Jurkat, Clone E6-1 (cell line): ENCODE measurements around the gene CMAS. TPM values are rescaled to one million over a fixed set of nuclear protein-coding genes. Genes with fewer than 3 reads are reported as not detected.
"Not testable (repeated sequence)": the region's sequence is repeated elsewhere in the genome, so short reads cannot be mapped to it uniquely, and the experiment has no call there.

Experiments
- DNase-seq: peaks from one replicate; pipeline ENCODE4 v3.0.0-alpha.2; 2011; ENCODE audit warnings: low read depth, low spot score
- H3K4me3 ChIP-seq: 2 replicates; pipeline ENCODE4 v1.5.1; 2011; ENCODE audit warnings: mild to moderate bottlenecking, low read length, control low read depth, moderate library complexity
- polyA plus RNA-seq: library from polyadenylated mRNA; unstranded; fragments of >200 nt; gene quantifications from one replicate; pipeline ENCODE4 v1.2.1, GENCODE V29; 2012; ENCODE audit warnings: missing spikeins; ENCODE audit not compliant: insufficient read length, insufficient read depth

Gene CMAS
- polyA plus RNA-seq = 58.7 TPM

DNA sequence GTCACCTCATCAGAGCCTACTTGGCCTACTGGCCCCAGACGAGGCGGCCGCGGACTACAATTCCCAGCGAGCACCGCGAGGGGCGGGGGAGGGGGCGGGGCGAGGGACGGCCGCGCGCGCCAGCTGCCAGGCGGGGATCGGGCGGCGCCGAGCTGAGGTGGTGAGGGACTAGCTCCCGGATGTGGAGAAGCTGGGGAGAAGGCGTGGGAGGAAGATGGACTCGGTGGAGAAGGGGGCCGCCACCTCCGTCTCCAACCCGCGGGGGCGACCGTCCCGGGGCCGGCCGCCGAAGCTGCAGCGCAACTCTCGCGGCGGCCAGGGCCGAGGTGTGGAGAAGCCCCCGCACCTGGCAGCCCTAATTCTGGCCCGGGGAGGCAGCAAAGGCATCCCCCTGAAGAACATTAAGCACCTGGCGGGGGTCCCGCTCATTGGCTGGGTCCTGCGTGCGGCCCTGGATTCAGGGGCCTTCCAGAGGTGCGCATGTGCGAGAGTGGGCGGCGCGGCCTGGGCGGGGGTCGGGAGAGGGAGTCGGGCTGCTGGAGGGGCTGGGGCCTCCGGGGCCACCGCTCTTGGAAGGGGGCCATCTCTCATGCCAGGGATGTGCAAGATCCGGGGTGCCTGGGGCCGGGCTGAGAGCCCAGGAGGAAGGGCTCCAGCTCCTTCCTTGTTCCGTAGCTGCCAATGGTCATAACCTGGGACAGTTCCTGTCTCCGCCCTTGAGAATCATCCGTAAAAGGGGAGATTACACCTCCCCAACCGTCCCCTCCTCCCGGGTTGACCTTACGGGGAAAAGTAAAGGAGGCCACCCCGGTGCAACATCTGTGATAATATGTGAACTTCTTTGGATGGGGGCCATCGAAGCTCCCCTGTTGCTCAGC is at the start of gene CMAS:
TSS of gene CMAS (plus strand) at position 129 of the 878 bp plus-strand sequence. CDS start at position 215, 86 bp downstream.
- peak within 1 kb of the TSS; percentile 79 for H3K4me3 ChIP-seq
- DNase-seq = peak; percentile 60

DNA sequence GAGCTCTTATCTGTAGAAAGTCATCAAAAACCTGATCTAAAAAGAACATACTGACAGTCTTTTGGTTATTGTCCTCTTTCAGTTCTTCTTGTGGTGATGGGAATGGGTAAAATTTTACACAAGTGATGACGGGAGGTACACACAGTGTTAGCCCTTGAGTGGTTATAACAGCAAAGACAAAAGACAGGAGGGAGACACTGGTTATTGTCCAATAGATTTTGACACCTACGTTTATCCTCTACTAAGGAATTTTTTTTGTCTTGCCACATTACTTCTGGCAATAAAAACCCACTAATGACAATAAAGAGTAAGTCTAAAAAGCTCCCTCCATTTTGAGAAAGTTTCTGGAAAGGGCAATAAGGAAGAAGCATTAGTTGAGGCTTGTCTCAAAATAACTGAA is 47.7 kb upstream of the CMAS start:
- no peak for DNase-seq
- H3K4me3 ChIP-seq = no peak overlapping the region

DNA sequence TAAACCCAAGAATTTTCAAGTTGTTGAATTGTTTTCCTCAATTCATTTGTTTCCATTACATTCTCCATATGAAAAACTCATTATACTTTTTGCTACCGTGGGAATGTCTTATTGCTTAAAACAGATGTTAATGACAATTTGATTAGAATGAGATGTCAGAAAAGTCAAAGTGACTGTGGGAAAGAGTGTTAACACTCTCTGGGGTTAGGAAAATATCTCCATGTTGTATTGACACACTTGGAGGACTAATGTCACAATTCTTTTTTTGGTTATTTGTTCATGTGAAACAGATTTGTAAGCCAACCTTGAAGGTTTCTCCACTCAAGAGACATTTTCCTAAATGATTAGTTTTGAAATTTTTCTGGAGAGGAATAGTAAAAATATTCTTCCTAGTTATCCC is 47.2 kb upstream of the CMAS start:
- DNase-seq = no peak
- no peak overlapping the region for H3K4me3 ChIP-seq

DNA sequence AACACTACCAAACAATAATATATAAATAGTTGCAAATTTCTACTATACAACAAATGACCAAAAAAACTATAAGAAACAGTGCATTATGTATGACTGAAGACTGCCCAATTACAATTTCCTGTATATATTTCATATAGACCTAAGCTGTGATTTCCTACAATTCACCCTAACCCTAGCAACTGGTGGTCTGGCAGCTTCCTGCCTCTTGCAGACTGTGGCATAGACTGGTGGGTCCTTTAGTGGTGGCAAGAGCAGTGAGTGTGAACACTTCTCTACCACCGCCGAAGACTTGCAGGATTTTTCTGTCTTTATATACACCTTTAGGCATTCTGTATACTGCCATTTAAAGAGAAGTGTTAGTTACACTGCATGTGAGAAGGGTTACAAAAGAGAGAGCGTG is 43.6 kb upstream of the CMAS start:
- no peak overlapping the region for H3K4me3 ChIP-seq
- DNase-seq = no peak

DNA sequence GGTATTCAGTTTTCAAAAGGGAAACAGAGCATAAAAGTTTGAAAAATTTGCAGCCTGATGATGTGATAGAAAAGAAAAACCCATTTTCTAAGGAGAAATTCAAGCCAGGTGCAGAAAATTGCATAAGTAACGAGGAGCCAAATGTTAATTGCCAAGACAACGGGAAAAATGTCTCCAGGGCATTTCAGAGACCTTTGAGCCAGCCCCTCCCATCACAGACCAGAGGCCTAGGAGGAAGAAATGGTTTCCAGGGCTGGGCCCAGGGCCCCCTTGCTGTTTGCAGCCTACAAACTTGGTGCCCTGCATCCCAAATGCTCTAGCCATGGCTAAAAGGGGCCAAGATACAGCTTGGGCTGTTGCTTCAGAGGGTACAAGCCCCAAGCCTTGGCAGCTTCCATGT is 38.2 kb upstream of the CMAS start:
- DNase-seq, H3K4me3 ChIP-seq: not testable (repeated sequence)

DNA sequence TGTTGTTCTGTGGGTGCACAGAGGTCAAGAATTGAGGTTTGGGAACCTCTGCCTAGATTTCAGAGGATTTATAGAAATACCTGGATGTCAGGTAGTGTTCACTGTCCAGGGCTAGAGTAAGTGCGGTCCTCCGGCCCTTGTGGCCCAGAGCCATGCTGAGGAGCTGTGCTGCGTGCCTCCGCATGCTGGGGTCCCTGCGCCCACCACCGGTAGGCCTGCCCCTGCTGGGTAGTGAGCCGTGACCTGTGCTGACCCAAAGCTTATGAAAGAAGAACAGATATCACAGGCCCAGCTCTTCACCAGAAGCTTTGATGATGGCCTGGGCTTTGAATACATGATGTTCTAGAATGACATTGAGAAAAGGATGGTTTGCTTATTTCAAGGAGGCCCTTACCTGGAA is 37.8 kb upstream of the CMAS start:
- DNase-seq = no peak
- no peak overlapping the region for H3K4me3 ChIP-seq

DNA sequence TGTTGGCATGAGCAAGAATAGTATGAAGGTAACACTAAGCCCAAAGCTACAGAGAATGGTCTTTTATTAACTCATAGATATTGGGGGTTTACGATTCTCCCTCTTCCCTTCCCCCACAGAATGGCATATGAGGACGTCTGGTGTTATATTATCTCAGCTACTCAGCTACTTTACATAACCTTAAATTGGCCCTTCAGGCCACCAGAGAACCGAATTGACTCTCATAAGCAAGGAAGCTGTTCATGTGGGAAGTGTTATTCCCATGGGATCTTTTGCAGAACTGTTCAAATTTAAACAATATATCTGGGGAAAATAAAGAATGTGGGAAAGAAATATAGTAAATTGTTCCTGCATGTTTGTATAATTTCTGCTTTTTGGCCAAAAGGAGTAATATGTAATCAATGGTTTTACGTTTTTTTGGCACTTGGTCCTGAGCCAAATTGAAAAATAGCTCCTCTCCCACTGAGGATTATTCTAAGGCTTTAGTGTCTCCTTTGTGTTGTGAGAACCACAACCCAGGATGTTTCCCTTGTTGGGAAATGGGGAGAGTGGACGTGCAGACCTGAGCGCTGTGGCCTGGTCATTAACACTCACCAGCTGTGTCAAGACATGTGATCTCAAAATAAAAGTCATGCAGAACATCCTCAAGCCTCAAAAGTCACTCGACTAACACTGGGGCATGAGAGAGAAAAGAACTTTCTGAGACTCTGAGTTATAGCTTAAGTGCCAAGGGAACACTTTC is 31.8 kb upstream of the CMAS start:
- no peak for DNase-seq
- no peak overlapping the region for H3K4me3 ChIP-seq

DNA sequence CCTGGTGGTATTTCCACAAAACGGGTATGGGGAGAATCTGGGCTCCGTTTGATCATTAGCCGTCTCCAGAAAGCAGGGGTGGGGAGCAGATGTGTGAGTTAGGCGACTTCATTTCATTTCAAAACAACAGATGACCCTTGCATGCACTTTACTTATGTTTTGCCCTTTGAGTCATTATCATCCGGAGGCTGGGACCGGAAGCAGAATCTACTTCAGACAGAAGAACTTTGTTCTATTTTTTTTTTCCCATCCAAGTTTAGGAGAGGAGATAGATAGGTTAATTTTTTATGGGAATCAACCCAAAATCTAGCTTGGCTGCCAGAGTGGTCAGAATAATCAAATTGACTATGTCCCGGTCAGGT is 31.3 kb upstream of the CMAS start:
- H3K4me3 ChIP-seq = no peak overlapping the region
- no peak for DNase-seq

DNA sequence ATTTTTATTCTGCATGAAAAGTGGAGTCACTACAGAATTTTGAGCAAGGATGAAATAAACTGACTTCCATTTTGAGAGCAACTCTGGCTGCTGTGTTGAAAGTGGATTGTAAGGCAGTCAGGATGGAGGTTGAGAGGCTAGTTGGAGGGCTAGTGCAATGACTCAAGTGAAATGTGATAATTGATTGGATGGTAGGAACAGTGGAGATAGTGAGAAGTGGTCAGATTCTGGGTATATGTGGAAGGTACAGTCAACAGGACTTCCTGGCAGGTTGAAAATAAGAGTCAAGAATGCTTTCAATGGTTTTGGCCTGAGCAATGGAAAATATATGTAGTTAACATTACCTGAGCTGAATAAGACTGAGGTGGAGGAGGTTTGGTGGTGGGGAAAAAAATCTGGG is 29.0 kb upstream of the CMAS start:
- no peak for DNase-seq
- H3K4me3 ChIP-seq = no peak overlapping the region

DNA sequence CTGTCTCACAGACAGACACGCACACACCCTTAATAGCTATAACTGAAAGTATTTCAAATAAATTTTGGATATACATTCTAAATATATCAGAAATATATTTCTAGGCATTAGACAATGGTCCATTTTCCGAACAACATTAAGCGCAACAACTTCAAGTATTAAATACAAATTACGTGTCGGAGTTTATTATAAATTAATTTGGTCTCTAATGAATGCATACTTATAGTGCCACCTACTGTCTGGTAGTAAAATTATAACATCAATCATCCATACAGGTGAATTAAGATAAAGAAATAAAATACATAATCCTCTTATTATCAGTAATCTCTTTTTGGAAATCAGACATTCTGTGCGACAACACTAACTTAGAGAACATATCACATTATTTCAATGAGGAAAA is 27.2 kb upstream of the CMAS start:
- peak; percentile 7 for DNase-seq
- no peak overlapping the region for H3K4me3 ChIP-seq

DNA sequence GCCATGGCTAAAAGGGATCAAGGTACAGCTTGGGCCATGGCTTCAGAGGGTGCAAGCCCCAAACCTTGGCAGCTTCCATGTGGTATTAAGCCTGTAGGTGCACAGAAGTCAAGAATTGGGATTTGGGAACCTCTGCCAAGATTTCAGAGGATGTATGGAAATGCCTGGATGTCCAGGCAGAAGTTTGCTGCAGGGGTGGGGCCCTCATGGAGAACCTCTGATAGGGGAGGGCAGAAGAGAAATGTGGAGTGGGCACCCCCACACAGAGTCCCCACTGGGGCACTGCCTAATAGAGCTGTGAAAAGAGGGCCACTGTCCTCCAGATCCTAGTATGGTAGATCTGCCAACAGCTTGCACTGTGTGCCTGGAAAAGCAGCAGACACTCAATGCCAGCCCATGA is 22.5 kb upstream of the CMAS start:
- not testable (repeated sequence) for H3K4me3 ChIP-seq

DNA sequence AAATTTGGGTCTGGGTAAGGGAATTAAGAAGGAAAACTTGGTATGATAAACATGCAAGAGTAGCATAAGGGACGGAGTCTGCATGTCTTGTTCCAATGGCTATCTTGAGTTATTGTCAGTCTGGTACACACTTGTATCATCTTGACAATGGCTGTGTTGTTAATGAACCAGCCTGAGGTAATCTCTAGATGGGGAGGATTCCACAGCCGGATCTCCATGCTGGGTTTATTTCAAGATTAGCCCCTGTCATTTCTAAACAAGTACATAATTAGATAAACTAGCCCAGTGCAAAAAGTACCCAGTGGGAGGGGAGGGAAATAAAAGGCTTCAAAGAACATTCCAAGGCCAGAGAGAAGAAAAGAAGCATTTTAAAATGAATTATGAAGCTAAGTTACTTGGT is 16.5 kb upstream of the CMAS start:
- no peak overlapping the region for H3K4me3 ChIP-seq
- no peak for DNase-seq

More for the DNA sequence above, 22.5 kb upstream of the CMAS start:
- DNase-seq = not testable (repeated sequence)

DNA sequence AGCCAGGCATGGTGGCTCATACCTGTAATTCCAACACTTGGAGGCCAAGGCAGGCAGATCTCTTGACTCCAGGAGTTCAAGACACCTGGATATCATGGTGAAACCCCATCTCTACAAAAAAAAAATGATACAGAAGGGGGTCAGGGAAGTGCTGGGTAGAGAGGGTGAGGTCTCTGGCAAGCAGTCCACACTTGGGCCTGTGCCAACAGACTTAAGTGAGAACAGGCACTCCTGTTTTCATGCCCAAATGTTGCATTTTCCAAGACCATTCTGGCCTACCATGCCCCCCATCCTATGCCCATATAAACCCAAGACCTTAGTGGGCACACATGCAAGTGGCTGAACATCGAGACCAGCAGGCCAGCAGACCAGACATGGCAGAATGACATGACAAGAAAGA is 16.0 kb upstream of the CMAS start:
- DNase-seq = no peak
- no peak overlapping the region for H3K4me3 ChIP-seq

DNA sequence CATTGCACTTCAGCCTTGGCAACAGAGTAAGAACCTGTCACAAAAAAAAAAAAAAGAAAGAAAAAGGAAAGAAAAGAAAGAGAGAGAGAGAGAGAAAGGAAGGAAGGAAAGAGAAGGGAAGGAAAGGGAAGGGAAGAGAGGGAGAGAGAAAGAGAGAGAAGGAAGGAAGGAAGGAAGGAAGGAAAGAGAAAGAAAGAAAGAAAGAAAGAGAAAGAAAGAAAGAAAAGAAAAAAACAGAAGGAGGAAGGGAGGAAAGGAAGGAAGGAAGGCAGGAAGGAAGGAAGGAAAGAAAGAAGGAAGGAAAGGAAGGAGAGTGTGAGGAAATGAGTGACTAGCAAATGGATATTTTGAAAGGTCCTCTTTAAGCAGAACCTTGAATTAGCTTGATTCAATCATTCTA is 13.3 kb upstream of the CMAS start:
- no peak for DNase-seq
- no peak overlapping the region for H3K4me3 ChIP-seq

DNA sequence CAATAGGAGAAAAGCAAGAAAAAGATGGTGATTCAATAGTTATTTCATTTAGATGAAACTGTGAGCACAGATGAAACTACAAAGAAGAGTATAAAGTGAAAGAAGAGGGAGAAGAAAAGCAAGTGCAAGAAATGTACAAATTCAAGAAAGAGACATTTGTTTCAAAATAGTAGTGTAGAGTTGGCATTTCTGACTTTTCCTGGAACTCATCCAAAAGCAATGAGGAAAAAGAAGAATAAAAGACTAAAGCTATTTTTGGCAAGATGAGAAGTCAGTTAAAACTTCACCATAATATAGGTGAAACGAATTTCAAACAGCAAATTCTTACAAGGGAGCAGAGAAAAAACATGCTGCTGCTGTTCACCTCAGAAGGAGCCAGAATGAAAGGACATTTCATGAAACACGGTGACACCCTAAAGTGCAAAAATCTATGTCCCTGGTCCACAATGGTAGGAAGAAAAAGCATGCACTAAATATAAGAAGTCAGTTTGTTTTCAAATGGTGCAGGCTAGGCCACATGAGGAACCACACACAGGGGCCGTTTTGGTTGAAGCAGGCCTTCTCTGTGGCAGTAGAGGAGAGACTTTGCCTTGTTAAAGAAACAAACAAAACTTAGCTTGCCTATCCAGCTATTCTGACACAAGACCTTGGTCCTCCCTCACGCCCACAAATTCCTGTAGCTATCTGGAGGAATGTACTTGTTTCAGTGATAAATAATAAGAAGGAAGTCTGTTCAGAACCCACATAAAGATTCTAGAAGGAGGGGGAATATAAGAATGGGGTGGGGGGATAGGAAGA is 11.1 kb upstream of the CMAS start:
- DNase-seq = no peak
- H3K4me3 ChIP-seq = no peak overlapping the region

DNA sequence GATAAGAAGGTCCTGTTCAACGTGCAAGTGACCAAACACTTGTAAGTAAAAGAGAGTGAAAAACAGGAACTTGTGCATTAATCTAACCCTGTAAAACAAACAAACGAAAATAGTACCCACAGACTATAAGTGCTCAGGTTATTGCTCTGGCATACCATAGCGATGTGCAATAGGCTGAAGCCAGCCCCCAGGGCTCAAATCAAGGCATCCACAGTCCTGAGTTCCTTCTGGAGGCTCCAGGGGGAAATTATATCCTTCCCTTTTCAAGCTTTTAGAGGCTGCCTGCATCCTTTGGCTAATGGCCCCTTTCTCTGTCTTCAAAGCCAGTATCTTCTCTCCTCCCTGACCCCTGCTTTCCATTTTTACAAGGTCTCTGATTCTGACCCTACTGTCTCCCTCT is 8.1 kb upstream of the CMAS start:
- no peak for DNase-seq
- no peak overlapping the region for H3K4me3 ChIP-seq

DNA sequence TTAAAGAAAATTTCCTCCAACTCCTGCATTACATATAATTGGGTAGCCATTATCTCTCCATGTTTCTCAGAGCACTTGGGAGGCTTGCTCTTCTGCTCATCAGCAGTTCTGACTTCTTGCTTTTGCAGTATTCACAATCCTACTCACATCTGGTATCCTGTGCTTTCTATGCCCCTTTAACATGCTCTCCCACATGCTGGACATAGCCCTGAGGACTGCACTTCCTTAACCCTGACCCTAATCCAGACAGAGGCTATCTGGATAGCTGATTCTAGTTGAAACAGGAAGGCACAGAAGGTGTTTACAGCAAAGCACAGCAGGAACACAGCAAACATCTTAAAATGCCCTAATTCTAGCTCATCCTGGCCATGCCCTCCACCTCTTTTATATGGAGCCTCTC is 7.3 kb upstream of the CMAS start:
- no peak for DNase-seq
- no peak overlapping the region for H3K4me3 ChIP-seq

DNA sequence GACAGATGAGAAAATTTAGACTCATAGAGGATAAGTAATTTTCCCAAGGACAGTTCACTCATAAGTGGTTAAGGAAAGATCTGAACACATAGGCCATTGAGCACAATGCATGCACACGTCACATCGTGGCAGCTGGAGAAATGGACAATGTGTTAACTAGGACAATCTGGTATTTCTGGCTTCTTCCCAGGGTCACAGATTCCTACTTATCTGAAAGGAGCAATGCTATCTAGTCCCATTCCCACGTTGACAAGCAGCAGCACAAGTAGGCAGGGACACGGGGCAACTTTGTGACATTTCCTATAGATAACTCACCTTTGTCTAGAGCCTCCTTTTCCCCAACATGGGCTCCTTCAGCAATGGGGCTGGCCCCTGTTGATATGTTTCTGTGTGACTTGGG is 6.7 kb upstream of the CMAS start:
- DNase-seq = no peak

DNA sequence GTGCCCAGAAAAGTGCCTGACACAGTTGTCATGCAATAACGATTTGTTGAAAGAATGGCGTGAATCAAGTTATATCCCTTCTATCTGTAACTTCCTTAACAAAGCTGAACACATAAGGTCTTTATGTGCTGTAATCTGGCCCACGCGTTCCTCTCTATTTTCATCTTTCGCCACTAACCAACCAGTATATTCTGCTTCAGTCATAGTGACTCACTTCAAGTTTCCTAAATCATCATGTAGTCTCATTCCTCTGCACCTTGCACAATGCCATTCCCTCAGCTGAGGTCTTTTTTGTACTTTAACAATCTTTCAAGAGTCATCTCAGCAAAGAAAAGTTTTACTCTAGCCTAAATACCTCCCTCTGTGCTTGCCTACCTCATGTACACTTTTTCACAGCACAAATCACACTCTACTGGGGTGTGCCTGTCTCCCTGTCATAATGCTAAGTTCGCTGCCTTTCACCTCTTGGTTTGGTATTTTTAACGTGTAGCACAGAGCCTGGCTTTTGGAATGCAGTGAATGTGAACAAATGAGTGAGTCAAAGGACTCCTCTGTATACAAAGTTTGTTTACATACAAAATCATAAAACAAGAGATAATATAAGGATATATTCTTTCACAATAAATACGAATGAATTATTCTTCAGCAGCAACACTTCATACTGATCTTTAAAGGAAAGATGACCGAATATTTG is 2.9 kb upstream of the CMAS start:
- DNase-seq = no peak

More for the DNA sequence above, 6.7 kb upstream of the CMAS start:
- H3K4me3 ChIP-seq = no peak overlapping the region

More for the DNA sequence above, 2.9 kb upstream of the CMAS start:
- H3K4me3 ChIP-seq = no peak overlapping the region
